Measurements from ENCODE around the gene STX4. TPM values are rescaled to one million over a fixed set of nuclear protein-coding genes. Genes with fewer than 3 reads are reported as not detected.

STX4 gene
- total RNA-seq, 2 donors from 2014 or later = 17.1 to 23.8 TPM

GRCh38 chr16:30986129-30986991 lies 47.0 kb upstream of the STX4 start:
- Histone ChIP-seq H3K27me3 (no peaks in the 10 kb centered on the region), H3K4me3 (no peak overlapping the region), H3K36me3 (peaks cover 20% of the 10 kb centered on the region), H3K27ac (no peak overlapping the region), H3K4me1 (peaks cover 0 to 16% of the 10 kb centered on the region in 2 donors), H3K9me3 (no peaks in the 10 kb centered on the region)
- DNase-seq (ENCODE audit: low spot score) = no peak
- no peak for TF ChIP-seq CTCF (IDR thresholded peaks at IDR 0.05)

- Histone ChIP-seq H3K4me1 (peaks cover 0 to 16% of the 10 kb centered on the region in 2 donors), H3K4me3 (no peak overlapping the region), H3K27me3 (no peaks in the 10 kb centered on the region), H3K27ac (no peak overlapping the region), H3K36me3 (peaks cover 12% of the 10 kb centered on the region), H3K9me3 (no peaks in the 10 kb centered on the region)
- no peak for TF ChIP-seq CTCF (IDR thresholded peaks at IDR 0.05)
- DNase-seq (ENCODE audit: low spot score) = no peak
Measured at GRCh38 chr16:30987581-30988190, 45.7 kb upstream of the STX4 start.

- Histone ChIP-seq H3K36me3 (no peaks in the 10 kb centered on the region), H3K9me3 (no peaks in the 10 kb centered on the region), H3K27me3 (no peaks in the 10 kb centered on the region), H3K4me3 (no peak overlapping the region), H3K27ac (no peak overlapping the region), H3K4me1 (peaks cover 0 to 16% of the 10 kb centered on the region in 2 donors)
- no peak for DNase-seq (ENCODE audit: low spot score)
- no peak for TF ChIP-seq CTCF (IDR thresholded peaks at IDR 0.05)
Measured at GRCh38 chr16:30989469-30990047, 43.8 kb upstream of the STX4 start.

- no peak for DNase-seq (ENCODE audit: low spot score)
- Histone ChIP-seq H3K9me3 (no peaks in the 10 kb centered on the region), H3K27ac (no peak overlapping the region), H3K4me3 (no peak overlapping the region), H3K36me3 (no peaks in the 10 kb centered on the region), H3K27me3 (no peaks in the 10 kb centered on the region), H3K4me1 (peaks cover 0 to 10% of the 10 kb centered on the region in 2 donors)
- no peak for TF ChIP-seq CTCF (IDR thresholded peaks at IDR 0.05)
Measured at GRCh38 chr16:30990105-30990504, 43.3 kb upstream of the STX4 start.

- Histone ChIP-seq H3K4me3 (no peak overlapping the region), H3K27me3 (no peaks in the 10 kb centered on the region), H3K4me1 (peaks cover 0 to under 1% of the 10 kb centered on the region in 2 donors), H3K9me3 (no peaks in the 10 kb centered on the region), H3K36me3 (no peaks in the 10 kb centered on the region), H3K27ac (no peak overlapping the region)
- TF ChIP-seq CTCF (IDR thresholded peaks at IDR 0.05) = no peak
- DNase-seq (ENCODE audit: low spot score) = no peak
Measured at GRCh38 chr16:30991052-30991451, 42.3 kb upstream of the STX4 start.

Measured in right atrium auricular region (tissue), 2 donors.